ENCODE results near the gene TLE3. TPM values are rescaled to one million over a fixed set of nuclear protein-coding genes. Genes with fewer than 3 reads are reported as not detected.

TLE3 gene
- total and polyA plus RNA-seq, 11 donors = 4.8 to 49.6 (median 16.4) TPM

DNA sequence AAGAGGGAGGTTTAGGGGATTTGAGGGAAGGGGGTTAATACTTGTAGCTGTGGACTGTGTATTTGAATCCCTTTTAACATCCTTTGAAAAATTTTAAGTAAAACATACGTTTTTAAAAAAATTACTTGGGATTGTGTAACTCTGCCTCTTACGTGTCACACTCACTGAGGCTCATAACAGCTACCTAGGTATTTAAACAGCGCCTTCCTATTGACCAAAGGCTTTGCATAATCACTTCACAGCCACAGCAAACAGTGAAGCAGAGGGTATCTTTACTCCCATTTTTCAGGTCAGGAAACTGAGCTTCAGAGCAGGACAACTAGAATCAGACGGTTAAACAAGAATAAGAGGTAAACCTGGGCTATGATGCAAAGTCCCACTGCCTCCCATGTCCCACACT, 95.9 kb downstream of the TLE3 start:
- ATAC-seq (no peak), DNase-seq (no peak)
- Histone ChIP-seq H3K36me3 (no peaks in the 10 kb centered on the region), H3K27ac (no peak overlapping the region), H3K27me3 (peaks cover 0 to 8% (median 0%) of the 10 kb centered on the region in 9 donors), H3K4me3 (no peak overlapping the region), H3K9me3 (peaks cover 0 to 16% (median 4%) of the 10 kb centered on the region in 12 donors), H3K4me1 (no peaks in the 10 kb centered on the region)
- 73 to 83% (median 79%) methylated on average over 4 of the region's 4 CpGs for WGBS, 4 donors
- no peak for TF ChIP-seq POLR2A (IDR thresholded peaks at IDR 0.05)
- TF ChIP-seq, protein P1, sequence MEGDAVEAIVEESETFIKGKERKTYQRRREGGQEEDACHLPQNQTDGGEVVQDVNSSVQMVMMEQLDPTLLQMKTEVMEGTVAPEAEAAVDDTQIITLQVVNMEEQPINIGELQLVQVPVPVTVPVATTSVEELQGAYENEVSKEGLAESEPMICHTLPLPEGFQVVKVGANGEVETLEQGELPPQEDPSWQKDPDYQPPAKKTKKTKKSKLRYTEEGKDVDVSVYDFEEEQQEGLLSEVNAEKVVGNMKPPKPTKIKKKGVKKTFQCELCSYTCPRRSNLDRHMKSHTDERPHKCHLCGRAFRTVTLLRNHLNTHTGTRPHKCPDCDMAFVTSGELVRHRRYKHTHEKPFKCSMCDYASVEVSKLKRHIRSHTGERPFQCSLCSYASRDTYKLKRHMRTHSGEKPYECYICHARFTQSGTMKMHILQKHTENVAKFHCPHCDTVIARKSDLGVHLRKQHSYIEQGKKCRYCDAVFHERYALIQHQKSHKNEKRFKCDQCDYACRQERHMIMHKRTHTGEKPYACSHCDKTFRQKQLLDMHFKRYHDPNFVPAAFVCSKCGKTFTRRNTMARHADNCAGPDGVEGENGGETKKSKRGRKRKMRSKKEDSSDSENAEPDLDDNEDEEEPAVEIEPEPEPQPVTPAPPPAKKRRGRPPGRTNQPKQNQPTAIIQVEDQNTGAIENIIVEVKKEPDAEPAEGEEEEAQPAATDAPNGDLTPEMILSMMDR (IDR thresholded peaks at IDR 0.05) = no peak
- intact Hi-C loops (cut with DNase I) = no loop called here

DNA sequence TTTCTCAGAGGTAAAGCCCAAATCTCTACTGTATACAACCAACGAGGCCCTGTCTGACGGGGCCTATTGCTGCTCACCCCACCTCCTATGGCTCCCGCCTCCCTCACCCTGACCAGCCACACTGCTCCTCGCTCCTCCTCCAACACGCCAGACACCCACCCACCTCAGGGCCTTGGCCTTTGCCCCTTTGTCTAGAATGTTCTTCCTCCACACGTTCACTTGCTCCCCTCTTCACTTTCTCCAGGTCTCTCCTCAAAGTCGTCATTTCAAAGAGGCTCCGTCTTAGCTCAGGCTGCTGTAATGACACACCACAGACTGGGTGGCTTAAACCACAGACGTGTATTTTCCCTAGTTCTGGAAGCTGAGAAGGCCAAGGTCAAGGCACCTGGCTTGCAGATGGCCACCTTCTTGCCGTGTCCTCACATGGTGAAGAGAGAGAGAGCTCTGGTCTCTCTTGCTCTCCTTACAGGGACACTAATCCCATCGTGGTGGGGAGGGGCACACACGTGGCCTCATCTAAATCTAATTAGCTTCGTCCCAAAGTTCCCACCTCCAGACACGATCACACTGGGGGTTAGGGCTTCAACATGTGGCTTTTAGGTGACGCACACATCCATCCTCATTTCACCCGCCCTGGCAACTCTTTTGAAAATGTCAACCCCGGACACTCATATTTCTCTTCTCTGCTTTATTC, 98.2 kb downstream of the TLE3 start:
- H3K27me3 ChIP-seq = peaks cover 0 to 5% (median 0%) of the 10 kb centered on the region in 9 donors
- peaks cover 0 to 16% (median 4%) of the 10 kb centered on the region in 12 donors for H3K9me3 ChIP-seq
- no peak overlapping the region for H3K4me3 ChIP-seq
- no peaks in the 10 kb centered on the region for H3K36me3 ChIP-seq
- DNase-seq (no peak), ATAC-seq (no peak)
- 80 to 83% (median 82%) methylated on average over 17 of the region's 17 CpGs for WGBS, 4 donors
- no peak for TF ChIP-seq POLR2A (IDR thresholded peaks at IDR 0.05)
- TF ChIP-seq, protein P1 (IDR thresholded peaks at IDR 0.05) = no peak
- H3K27ac ChIP-seq = no peak overlapping the region
- intact Hi-C loops (cut with DNase I) = no loop called here
- no peaks in the 10 kb centered on the region for H3K4me1 ChIP-seq

DNA sequence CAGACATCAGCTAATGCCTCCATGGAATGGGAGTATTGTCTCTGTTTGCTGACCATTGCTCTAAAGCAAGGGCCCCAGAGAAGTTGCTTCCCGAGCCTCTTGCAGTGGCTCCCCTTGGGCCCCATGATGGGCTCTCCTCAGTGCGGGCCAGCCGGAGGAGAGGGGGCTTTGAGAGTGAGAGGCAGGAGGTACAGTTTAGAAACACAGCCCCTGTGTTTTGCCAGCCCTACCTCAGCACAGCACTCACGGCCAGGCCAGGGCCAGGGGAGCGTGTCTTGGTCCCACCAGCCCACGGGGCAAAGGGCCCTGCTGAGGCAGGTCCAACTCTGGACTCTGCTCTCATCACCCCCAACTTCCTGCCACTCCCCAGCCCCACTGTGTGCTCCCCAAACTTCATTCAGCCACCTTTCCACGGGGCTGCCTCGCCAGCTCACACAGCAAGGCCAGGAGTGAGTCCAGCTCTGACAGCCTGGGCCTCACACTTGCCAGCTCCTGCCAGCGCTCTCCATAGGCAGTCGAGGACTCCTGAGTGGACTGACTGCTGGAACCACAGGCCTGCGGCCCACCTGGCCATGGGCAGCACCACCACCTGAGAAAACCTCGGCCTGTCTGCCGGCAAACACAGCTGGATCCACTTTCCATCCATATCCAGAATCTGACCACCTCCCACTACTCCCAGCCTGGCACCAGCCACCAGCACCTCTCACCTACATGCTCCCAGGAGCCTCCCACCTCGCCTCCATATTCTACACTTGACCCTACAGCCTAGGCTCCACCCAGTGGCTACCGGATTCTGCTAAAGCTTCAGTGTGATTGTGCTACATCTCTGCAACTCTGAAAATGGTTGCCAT, 99.0 kb downstream of the TLE3 start:
- H3K4me3 ChIP-seq = no peak overlapping the region
- WGBS, 4 donors = 86 to 97% (median 88%) methylated on average over 7 to 15 of the region's 15 CpGs
- peaks cover 0 to 16% (median 4%) of the 10 kb centered on the region in 12 donors for H3K9me3 ChIP-seq
- no peak for TF ChIP-seq POLR2A (IDR thresholded peaks at IDR 0.05)
- TF ChIP-seq, protein P1 (IDR thresholded peaks at IDR 0.05) = no peak
- no peaks in the 10 kb centered on the region for H3K36me3 ChIP-seq
- no peak overlapping the region for H3K27ac ChIP-seq
- intact Hi-C loops (cut with DNase I) = no loop called here
- ATAC-seq = no peak
- H3K4me1 ChIP-seq = no peaks in the 10 kb centered on the region
- no peak for DNase-seq
- peaks cover 0 to 5% (median 0%) of the 10 kb centered on the region in 9 donors for H3K27me3 ChIP-seq

DNA sequence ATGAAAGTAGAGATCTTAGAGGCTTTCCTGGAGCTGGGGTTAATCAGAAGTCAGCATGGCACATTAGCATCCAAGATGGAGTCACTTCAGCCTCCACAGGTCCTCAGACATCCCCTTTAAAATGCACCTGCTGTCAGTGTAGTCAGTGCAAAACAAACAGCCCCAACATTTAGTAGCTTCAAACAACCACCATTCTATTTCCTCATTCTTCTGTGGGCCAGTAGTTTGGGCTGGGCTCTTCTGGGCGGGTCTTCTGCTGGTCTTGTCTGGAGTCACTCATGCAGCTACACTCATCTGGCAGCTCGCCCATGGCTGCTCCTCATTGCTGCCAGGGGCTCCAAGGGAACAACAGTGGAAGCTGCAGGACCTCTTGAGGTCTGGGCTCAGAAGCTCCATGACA, 99.9 kb downstream of the TLE3 start:
- peak in 3 of 4 donors; percentile 50 to 68 (median 59) for ATAC-seq
- no peak for TF ChIP-seq POLR2A (IDR thresholded peaks at IDR 0.05)
- H3K27ac ChIP-seq = no peak overlapping the region
- 46 to 57% (median 57%) methylated on average over 2 of the region's 2 CpGs; no CpG with 5 or more reads in 1 of the 4 donors for WGBS, 4 donors
- peak in 2 of 5 donors; percentile 42 to 45 for DNase-seq
- no peaks in the 10 kb centered on the region for H3K36me3 ChIP-seq
- peaks cover 0 to 5% (median 0%) of the 10 kb centered on the region in 9 donors for H3K27me3 ChIP-seq
- peaks cover 0 to 8% (median 2%) of the 10 kb centered on the region in 12 donors for H3K9me3 ChIP-seq
- intact Hi-C loops (cut with DNase I) = no loop called here
- no peak overlapping the region for H3K4me3 ChIP-seq
- H3K4me1 ChIP-seq = no peaks in the 10 kb centered on the region

MicroRNAs encoded within 50 kb of the gene (microRNA counts, 767-probe panel; counts per million panel counts)
- microRNA hsa-miR-629-5p = 0 to 71.6 counts per million in 2 donors

Small RNA genes lying within 50 kb of the gene (microRNA-seq; reads per million reads assigned to microRNA genes)
- gene MIR629 = 38.4 to 58.1 (median 45.6) reads per million in 4 donors
